ENCODE measurements around the gene MBTPS1. TPM values are rescaled to one million over a fixed set of nuclear protein-coding genes. Genes with fewer than 3 reads are reported as not detected.

Gene MBTPS1
- total and polyA plus RNA-seq, 8 donors: 21.4 to 112 (median 56.1) TPM

- DNase-seq: no peak
- Histone ChIP-seq H3K27me3 (no peaks in the 10 kb centered on the region), H3K4me1 (peaks cover 0 to 9% (median 0%) of the 10 kb centered on the region in 4 donors), H3K4me3 (no peak overlapping the region), H3K36me3 (peaks cover 75 to 99% (median 98%) of the 10 kb centered on the region in 4 donors), H3K9me3 (no peaks in the 10 kb centered on the region), H3K27ac (no peak overlapping the region)
- TF ChIP-seq CTCF (IDR thresholded peaks at IDR 0.05) (no peak), EP300 (IDR thresholded peaks at IDR 0.05) (no peak), POLR2AphosphoS5 (IDR thresholded peaks at IDR 0.05) (no peak), POLR2A (IDR thresholded peaks at IDR 0.05) (no peak)
- WGBS, 5 donors: 88 to 92% (median 91%) methylated on average over 19 of the region's 19 CpGs
- intact Hi-C loops (cut with DNase I; ENCODE audit: low total_unique reads): no loop called here
These were observed 60.7 kb downstream of the MBTPS1 start for GRCh38 chr16:84055801-84056634.

- TF ChIP-seq CTCF (IDR thresholded peaks at IDR 0.05) (no peak), POLR2AphosphoS5 (IDR thresholded peaks at IDR 0.05) (no peak)
- H3K36me3 ChIP-seq: peaks cover 68 to 97% (median 93%) of the 10 kb centered on the region in 4 donors
- WGBS, 5 donors: 52 to 67% (median 62%) methylated on average over 5 of the region's 5 CpGs
- no peaks in the 10 kb centered on the region for H3K9me3 ChIP-seq
- intact Hi-C loops (cut with DNase I; ENCODE audit: low total_unique reads): no loop called here
- H3K27me3 ChIP-seq: no peaks in the 10 kb centered on the region
- DNase-seq: peak in 1 of 2 donors; percentile 40
- no peak overlapping the region for H3K4me3 ChIP-seq
- H3K27ac ChIP-seq: no peak overlapping the region
- peaks cover 0 to 9% (median 0%) of the 10 kb centered on the region in 4 donors for H3K4me1 ChIP-seq
These were observed 61.4 kb downstream of the MBTPS1 start for GRCh38 chr16:84055366-84055765.

- DNase-seq: no peak
These were observed 61.8 kb downstream of the MBTPS1 start for GRCh38 chr16:84054916-84055315.

GRCh38 chr16:84054271-84054670 is 62.5 kb downstream of the MBTPS1 start:
- intact Hi-C loops (cut with DNase I; ENCODE audit: low total_unique reads): no loop called here
- WGBS, 5 donors: 75 to 99% (median 97%) methylated on average over 3 to 16 of the region's 16 CpGs
- Histone ChIP-seq H3K9me3 (no peaks in the 10 kb centered on the region), H3K27ac (no peak overlapping the region), H3K36me3 (peaks cover 57 to 97% (median 93%) of the 10 kb centered on the region in 4 donors), H3K27me3 (no peaks in the 10 kb centered on the region), H3K4me3 (no peak overlapping the region), H3K4me1 (peaks cover 0 to 11% (median 0%) of the 10 kb centered on the region in 4 donors)
- TF ChIP-seq EP300 (IDR thresholded peaks at IDR 0.05): no peak
- TF ChIP-seq POLR2AphosphoS5 (IDR thresholded peaks at IDR 0.05): no peak
- TF ChIP-seq CTCF (IDR thresholded peaks at IDR 0.05): no peak
- TF ChIP-seq POLR2A (IDR thresholded peaks at IDR 0.05): no peak
- no peak for DNase-seq

More at GRCh38 chr16:84054916-84055315, 61.8 kb downstream of the MBTPS1 start:
- no peak for TF ChIP-seq POLR2AphosphoS5 (IDR thresholded peaks at IDR 0.05)
- no peak for TF ChIP-seq POLR2A (IDR thresholded peaks at IDR 0.05)
- TF ChIP-seq EP300 (IDR thresholded peaks at IDR 0.05): no peak
- no peak for TF ChIP-seq CTCF (IDR thresholded peaks at IDR 0.05)
- 81 to 86% (median 83%) methylated on average over 9 to 13 of the region's 13 CpGs for WGBS, 5 donors
- Histone ChIP-seq H3K27ac (no peak overlapping the region), H3K27me3 (no peaks in the 10 kb centered on the region), H3K4me3 (no peak overlapping the region), H3K4me1 (peaks cover 0 to 9% (median 0%) of the 10 kb centered on the region in 4 donors), H3K36me3 (peaks cover 64 to 97% (median 93%) of the 10 kb centered on the region in 4 donors), H3K9me3 (no peaks in the 10 kb centered on the region)
- intact Hi-C loops (cut with DNase I; ENCODE audit: low total_unique reads): no loop called here

All from stomach (tissue), 9 donors.